ENCODE results near the gene CEBPG. TPM values are rescaled to one million over a fixed set of nuclear protein-coding genes. Genes with fewer than 3 reads are reported as not detected.

The CEBPG gene
- total RNA-seq, 1 donor from 2014 or later = 19.5 TPM

GRCh38 chr19:33332248-33332647, 41.3 kb upstream of the CEBPG start:
- H3K4me1 Mint-ChIP-seq = no peaks in the 10 kb centered on the region
- TF ChIP-seq CTCF (IDR thresholded peaks at IDR 0.05; ENCODE audit: unreplicated experiment) = no peak

GRCh38 chr19:33333151-33333550, 40.4 kb upstream of the CEBPG start:
- H3K4me1 Mint-ChIP-seq = no peaks in the 10 kb centered on the region
- H3K27me3 Mint-ChIP-seq (ENCODE audit: low read depth) = peaks cover 8% of the 10 kb centered on the region
- H3K9me3 Mint-ChIP-seq = peaks cover 12% of the 10 kb centered on the region
- no peaks in the 10 kb centered on the region for H3K36me3 Mint-ChIP-seq
- H3K4me3 Mint-ChIP-seq = no peak overlapping the region
- no peak for DNase-seq (ENCODE audit: low spot score in 2 of 2, unreplicated experiment in 2 of 2)
- TF ChIP-seq CTCF (IDR thresholded peaks at IDR 0.05; ENCODE audit: unreplicated experiment) = no peak
- H3K27ac Mint-ChIP-seq = no peak overlapping the region

More at GRCh38 chr19:33332248-33332647, 41.3 kb upstream of the CEBPG start:
- DNase-seq (ENCODE audit: low spot score in 2 of 2, unreplicated experiment in 2 of 2) = no peak
- Mint-ChIP-seq H3K9me3 (peaks cover 9% of the 10 kb centered on the region), H3K27ac (no peak overlapping the region), H3K27me3 (ENCODE audit: low read depth) (peaks cover 4% of the 10 kb centered on the region), H3K4me3 (no peak overlapping the region), H3K36me3 (no peaks in the 10 kb centered on the region)

GRCh38 chr19:33333642-33334041, 39.9 kb upstream of the CEBPG start:
- Mint-ChIP-seq H3K27me3 (ENCODE audit: low read depth) (peaks cover 13% of the 10 kb centered on the region), H3K27ac (no peak overlapping the region), H3K4me1 (no peaks in the 10 kb centered on the region), H3K9me3 (peaks cover 12% of the 10 kb centered on the region), H3K4me3 (no peak overlapping the region), H3K36me3 (no peaks in the 10 kb centered on the region)
- no peak for DNase-seq (ENCODE audit: low spot score in 2 of 2, unreplicated experiment in 2 of 2)
- TF ChIP-seq CTCF (IDR thresholded peaks at IDR 0.05; ENCODE audit: unreplicated experiment) = no peak

- peaks cover 12% of the 10 kb centered on the region for H3K9me3 Mint-ChIP-seq
- no peaks in the 10 kb centered on the region for H3K36me3 Mint-ChIP-seq
Measured at GRCh38 chr19:33334271-33334670, 39.2 kb upstream of the CEBPG start.

GRCh38 chr19:33335446-33335845, 38.1 kb upstream of the CEBPG start:
- TF ChIP-seq CTCF (IDR thresholded peaks at IDR 0.05; ENCODE audit: unreplicated experiment) = no peak
- Mint-ChIP-seq H3K36me3 (no peaks in the 10 kb centered on the region), H3K4me3 (no peak overlapping the region), H3K27me3 (ENCODE audit: low read depth) (peaks cover 25% of the 10 kb centered on the region), H3K4me1 (no peaks in the 10 kb centered on the region), H3K27ac (no peak overlapping the region), H3K9me3 (peaks cover 12% of the 10 kb centered on the region)
- DNase-seq (ENCODE audit: low spot score in 2 of 2, unreplicated experiment in 2 of 2) = no peak

More at GRCh38 chr19:33334271-33334670, 39.2 kb upstream of the CEBPG start:
- no peaks in the 10 kb centered on the region for H3K4me1 Mint-ChIP-seq
- no peak for TF ChIP-seq CTCF (IDR thresholded peaks at IDR 0.05; ENCODE audit: unreplicated experiment)
- H3K27ac Mint-ChIP-seq = no peak overlapping the region
- peaks cover 19% of the 10 kb centered on the region for H3K27me3 Mint-ChIP-seq (ENCODE audit: low read depth)
- H3K4me3 Mint-ChIP-seq = no peak overlapping the region
- DNase-seq (ENCODE audit: low spot score in 2 of 2, unreplicated experiment in 2 of 2) = no peak
